OCI-LY7 (cell line): Measurements from ENCODE around the gene CCDC152. TPM values are rescaled to one million over a fixed set of nuclear protein-coding genes. Genes with fewer than 3 reads are reported as not detected.

Experiments
- BruUV-seq: library from RNA; stranded (reverse); fragments of 400-500 nt; replicated peaks from 2 replicates; lab custom pipeline; 2021; lab: Mats Ljungman, UMichigan
- CTCF ChIA-PET: fragments of 300-600 bp; sonication (Branson Sonifier 250); formaldehyde crosslinking; loops from one replicate; lab custom pipeline; 2022; ENCODE audit warnings: antibody characterized with exemption; ENCODE audit not compliant: unreplicated experiment; lab: Charles Lee
- POLR2A ChIA-PET: fragments of 300-600 bp; sonication (Branson Sonifier 250); formaldehyde crosslinking; loops from one replicate; lab custom pipeline; 2022; ENCODE audit warnings: antibody characterized with exemption; lab: Charles Lee
- DNase-seq: peaks from one replicate; pipeline ENCODE4 v3.0.0-alpha.2; 2015; ENCODE audit warnings: low spot score
- H2AFZ ChIP-seq: fragments of 200-600 bp; sonication (generic), shearing (Covaris generic); 2 replicates; pipeline ENCODE4 v1.6.1; 2014; ENCODE audit warnings: mild to moderate bottlenecking, antibody characterized with exemption, low read length, moderate library complexity
- H3K27ac ChIP-seq: fragments of 200-600 bp; sonication (generic); 2 replicates; pipeline ENCODE4 v1.5.1; 2014; ENCODE audit warnings: mixed run types, low read depth, mild to moderate bottlenecking, moderate library complexity, low read length, inconsistent platforms; ENCODE audit not compliant: poor library complexity, severe bottlenecking
- H3K36me3 ChIP-seq: fragments of 200-600 bp; sonication (generic); 2 replicates; pipeline ENCODE4 v1.6.1; 2014; ENCODE audit warnings: mild to moderate bottlenecking, antibody characterized with exemption, low read length, moderate library complexity, mixed read lengths; ENCODE audit not compliant: insufficient read depth
- H3K4me1 ChIP-seq: fragments of 200-600 bp; sonication (generic); 2 replicates; pipeline ENCODE4 v1.5.1; 2014; ENCODE audit warnings: mild to moderate bottlenecking, low read length; ENCODE audit not compliant: insufficient read depth, poor library complexity, severe bottlenecking
- H3K4me2 ChIP-seq: fragments of 200-600 bp; sonication (generic); 2 replicates; pipeline ENCODE4 v1.6.1; 2014; ENCODE audit warnings: mild to moderate bottlenecking, low read length
- H3K4me3 ChIP-seq: fragments of 200-600 bp; sonication (generic); 2 replicates; pipeline ENCODE4 v1.5.1; 2014; ENCODE audit warnings: mild to moderate bottlenecking, low read depth, low read length; ENCODE audit not compliant: poor library complexity, severe bottlenecking
- H3K79me2 ChIP-seq: fragments of 200-600 bp; sonication (generic); 2 replicates; pipeline ENCODE4 v1.6.1; 2016; ENCODE audit warnings: low read depth, mild to moderate bottlenecking, low read length, moderate library complexity, mixed read lengths; ENCODE audit not compliant: insufficient read depth
- H3K9me2 ChIP-seq: fragments of 200-600 bp; sonication (generic); 2 replicates; pipeline ENCODE4 v1.6.1; 2016; ENCODE audit warnings: mild to moderate bottlenecking, low read length, mixed read lengths; ENCODE audit not compliant: insufficient read depth
- H3K9me3 ChIP-seq: fragments of 200-600 bp; sonication (generic); 2 replicates; pipeline ENCODE4 v1.6.1; 2014; ENCODE audit warnings: mild to moderate bottlenecking, mixed run types, low read length, mixed read lengths
- H4K20me1 ChIP-seq: fragments of 200-600 bp; sonication (generic); 2 replicates; pipeline ENCODE4 v1.6.1; 2014; ENCODE audit warnings: mild to moderate bottlenecking, antibody characterized with exemption, low read length, moderate library complexity, mixed read lengths; ENCODE audit not compliant: insufficient read depth
- EZH2phosphoT487 ChIP-seq: fragments of 200-600 bp; sonication (generic); IDR thresholded peaks from 2 replicates; pipeline ENCODE4 v1.6.1; 2018; ENCODE audit warnings: low read depth, borderline replicate concordance, mild to moderate bottlenecking, mixed run types, antibody characterized with exemption, low read length, moderate library complexity, mixed read lengths
- intact Hi-C: fragments of 100-400 bp; cut with micrococcal nuclease; formaldehyde crosslinking; loops from one replicate; pipeline ENCODE4 v1.10.0; 2022; ENCODE audit not compliant: unreplicated experiment
- total RNA-seq, 2 experiments: library from RNA; depleted of rRNA in 1 of 2; stranded (reverse); fragments of >200 nt in 1 of 2; shearing (Covaris generic) in 1 of 2; gene quantifications; 2 replicates each; pipeline ENCODE4 v1.2.3, GENCODE V29; 2014 to 2022
- TF ChIP-seq, protein P1 (sequence below): fragments of 200-600 bp; sonication (generic); conservative IDR thresholded peaks from 2 replicates; pipeline ENCODE4 v1.5.1; 2014; ENCODE audit warnings: mild to moderate bottlenecking, antibody characterized with exemption, low read length, moderate library complexity, mixed read lengths

The CCDC152 gene
- total RNA-seq, 2 experiments from 2014 or later: not detected

DNA sequence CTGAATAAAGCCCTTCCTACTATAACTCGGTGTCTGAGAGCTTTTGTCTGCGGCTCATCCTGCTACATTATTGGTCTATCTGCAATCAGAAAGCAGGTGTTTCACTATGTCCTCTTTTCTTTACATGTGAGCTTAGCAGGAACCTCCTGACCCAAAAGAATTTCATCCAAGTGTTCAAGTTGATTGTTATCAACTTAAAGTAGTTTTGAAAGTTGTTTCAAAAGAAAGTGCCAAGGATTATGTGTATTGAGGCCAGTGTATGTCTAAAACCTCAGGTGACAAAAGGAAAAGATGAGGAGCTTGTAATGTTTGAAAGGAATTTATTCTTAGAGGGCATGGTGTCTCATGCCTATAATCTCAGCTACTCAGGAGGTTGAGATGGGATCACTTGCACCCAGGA lies 63.1 kb downstream of the CCDC152 start:
- H3K4me3 ChIP-seq: no peak overlapping the region
- H3K9me2 ChIP-seq: no peaks in the 10 kb centered on the region
- intact Hi-C loops: no loop called here
- H3K4me2 ChIP-seq: no peak overlapping the region
- no peaks in the 10 kb centered on the region for H3K36me3 ChIP-seq
- H3K27ac ChIP-seq: no peak overlapping the region
- no peaks in the 10 kb centered on the region for H3K9me3 ChIP-seq
- ChIA-PET POLR2A (interaction anchor here (1.1 kb wide), 1 partner anchor 17 kb away, joined by 3 read pairs; no protein-coding TSS in a partner anchor), CTCF (no interaction called here)
- no TSS peak for BruUV-seq
- H3K4me1 ChIP-seq: no peaks in the 10 kb centered on the region
- TF ChIP-seq, protein P1, sequence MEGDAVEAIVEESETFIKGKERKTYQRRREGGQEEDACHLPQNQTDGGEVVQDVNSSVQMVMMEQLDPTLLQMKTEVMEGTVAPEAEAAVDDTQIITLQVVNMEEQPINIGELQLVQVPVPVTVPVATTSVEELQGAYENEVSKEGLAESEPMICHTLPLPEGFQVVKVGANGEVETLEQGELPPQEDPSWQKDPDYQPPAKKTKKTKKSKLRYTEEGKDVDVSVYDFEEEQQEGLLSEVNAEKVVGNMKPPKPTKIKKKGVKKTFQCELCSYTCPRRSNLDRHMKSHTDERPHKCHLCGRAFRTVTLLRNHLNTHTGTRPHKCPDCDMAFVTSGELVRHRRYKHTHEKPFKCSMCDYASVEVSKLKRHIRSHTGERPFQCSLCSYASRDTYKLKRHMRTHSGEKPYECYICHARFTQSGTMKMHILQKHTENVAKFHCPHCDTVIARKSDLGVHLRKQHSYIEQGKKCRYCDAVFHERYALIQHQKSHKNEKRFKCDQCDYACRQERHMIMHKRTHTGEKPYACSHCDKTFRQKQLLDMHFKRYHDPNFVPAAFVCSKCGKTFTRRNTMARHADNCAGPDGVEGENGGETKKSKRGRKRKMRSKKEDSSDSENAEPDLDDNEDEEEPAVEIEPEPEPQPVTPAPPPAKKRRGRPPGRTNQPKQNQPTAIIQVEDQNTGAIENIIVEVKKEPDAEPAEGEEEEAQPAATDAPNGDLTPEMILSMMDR: no peak
- TF ChIP-seq EZH2phosphoT487: no peak
- no peaks in the 10 kb centered on the region for H4K20me1 ChIP-seq
- DNase-seq: no peak
- H3K79me2 ChIP-seq: no peaks in the 10 kb centered on the region
- no peak overlapping the region for H2AFZ ChIP-seq

- ChIA-PET POLR2A (interaction anchor here (0.8 to 0.9 kb wide), 2 partner anchors 10 to 55 kb away, joined by 3 read pairs; no protein-coding TSS in a partner anchor), CTCF (no interaction called here)
- Histone ChIP-seq H3K36me3 (no peaks in the 10 kb centered on the region), H3K4me3 (no peak overlapping the region), H3K4me1 (no peaks in the 10 kb centered on the region), H3K4me2 (no peak overlapping the region), H3K9me2 (no peaks in the 10 kb centered on the region), H4K20me1 (no peaks in the 10 kb centered on the region), H3K79me2 (no peaks in the 10 kb centered on the region), H3K27ac (no peak overlapping the region), H2AFZ (no peak overlapping the region), H3K9me3 (no peaks in the 10 kb centered on the region)
- TF ChIP-seq EZH2phosphoT487: no peak
- TF ChIP-seq, protein P1: no peak
- intact Hi-C loops: no loop called here
- no TSS peak for BruUV-seq
- no peak for DNase-seq
Observed at GRCh38 chr5:42822548-42822947, 65.9 kb downstream of the CCDC152 start.

- no peaks in the 10 kb centered on the region for H3K36me3 ChIP-seq
- no peaks in the 10 kb centered on the region for H4K20me1 ChIP-seq
- H3K27ac ChIP-seq: no peak overlapping the region
- CTCF ChIA-PET: no interaction called here
- intact Hi-C loops: no loop called here
- no peak overlapping the region for H3K4me2 ChIP-seq
- H2AFZ ChIP-seq: no peak overlapping the region
- H3K4me3 ChIP-seq: no peak overlapping the region
- H3K9me3 ChIP-seq: no peaks in the 10 kb centered on the region
- no TSS peak for BruUV-seq
- H3K79me2 ChIP-seq: no peaks in the 10 kb centered on the region
- POLR2A ChIA-PET: no interaction called here
- H3K9me2 ChIP-seq: no peaks in the 10 kb centered on the region
- DNase-seq: no peak
- no peaks in the 10 kb centered on the region for H3K4me1 ChIP-seq
- TF ChIP-seq EZH2phosphoT487: no peak
- TF ChIP-seq, protein P1: no peak
Observed at GRCh38 chr5:42824347-42824976, 67.8 kb downstream of the CCDC152 start.
